ENCODE data around the gene MT1B.
"Not testable (repeated sequence)": the region's sequence is repeated elsewhere in the genome, so short reads cannot be mapped to it uniquely, and the experiment has no call there.

The MT1B gene

DNA sequence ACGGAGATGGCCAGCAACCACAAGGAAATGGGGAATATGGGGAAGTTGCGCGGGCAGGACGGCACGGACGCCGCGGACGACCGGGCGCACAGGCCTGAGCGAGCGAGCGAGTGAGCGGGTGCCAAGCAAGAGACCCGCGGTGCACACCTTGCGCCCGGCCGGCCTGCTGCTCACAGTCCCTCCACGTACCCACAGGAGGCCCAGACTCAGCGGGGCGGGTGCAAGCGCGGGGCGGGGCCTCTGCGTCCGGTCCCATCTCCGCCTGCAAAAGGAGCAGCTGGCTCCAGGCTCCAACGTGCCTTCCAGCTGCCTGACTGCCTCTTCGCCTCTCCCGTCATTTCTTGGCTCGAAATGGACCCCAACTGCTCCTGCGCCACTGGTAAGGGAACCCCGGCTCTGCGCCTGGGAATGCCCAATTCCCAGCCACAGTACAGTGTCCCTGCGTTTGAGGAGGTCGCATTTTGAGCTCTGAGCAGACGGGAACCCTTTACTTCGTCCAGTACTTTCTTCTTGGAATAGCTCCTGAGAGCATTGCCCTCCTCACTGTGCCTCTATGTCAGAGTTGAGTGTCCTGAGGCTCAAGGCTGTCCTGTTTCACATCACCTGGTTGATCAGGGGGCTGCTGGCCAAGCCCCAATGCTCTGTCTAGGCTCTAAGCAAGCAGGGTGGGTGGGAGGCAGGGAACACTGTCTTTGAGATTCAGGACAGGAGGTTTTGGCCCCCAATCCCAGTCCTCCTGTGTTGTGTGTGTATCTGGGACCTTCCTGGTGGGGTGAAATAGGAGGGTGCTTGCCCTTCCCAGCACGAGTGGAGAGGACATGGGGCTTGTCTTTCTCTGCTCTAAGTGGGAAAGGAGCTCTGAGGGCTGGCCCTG lies 34.2 kb upstream of the MT1B start:
- TF ChIP-seq, protein P1, sequence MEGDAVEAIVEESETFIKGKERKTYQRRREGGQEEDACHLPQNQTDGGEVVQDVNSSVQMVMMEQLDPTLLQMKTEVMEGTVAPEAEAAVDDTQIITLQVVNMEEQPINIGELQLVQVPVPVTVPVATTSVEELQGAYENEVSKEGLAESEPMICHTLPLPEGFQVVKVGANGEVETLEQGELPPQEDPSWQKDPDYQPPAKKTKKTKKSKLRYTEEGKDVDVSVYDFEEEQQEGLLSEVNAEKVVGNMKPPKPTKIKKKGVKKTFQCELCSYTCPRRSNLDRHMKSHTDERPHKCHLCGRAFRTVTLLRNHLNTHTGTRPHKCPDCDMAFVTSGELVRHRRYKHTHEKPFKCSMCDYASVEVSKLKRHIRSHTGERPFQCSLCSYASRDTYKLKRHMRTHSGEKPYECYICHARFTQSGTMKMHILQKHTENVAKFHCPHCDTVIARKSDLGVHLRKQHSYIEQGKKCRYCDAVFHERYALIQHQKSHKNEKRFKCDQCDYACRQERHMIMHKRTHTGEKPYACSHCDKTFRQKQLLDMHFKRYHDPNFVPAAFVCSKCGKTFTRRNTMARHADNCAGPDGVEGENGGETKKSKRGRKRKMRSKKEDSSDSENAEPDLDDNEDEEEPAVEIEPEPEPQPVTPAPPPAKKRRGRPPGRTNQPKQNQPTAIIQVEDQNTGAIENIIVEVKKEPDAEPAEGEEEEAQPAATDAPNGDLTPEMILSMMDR (conservative IDR thresholded peaks at IDR 0.05; ENCODE audit: low read depth, low read length) = no peak
- H3K4me3 ChIP-seq (ENCODE audit: low read depth, low read length) = peak overlapping the region; percentile 60
- peak; percentile 83 for DNase-seq (ENCODE audit: low read depth)

DNA sequence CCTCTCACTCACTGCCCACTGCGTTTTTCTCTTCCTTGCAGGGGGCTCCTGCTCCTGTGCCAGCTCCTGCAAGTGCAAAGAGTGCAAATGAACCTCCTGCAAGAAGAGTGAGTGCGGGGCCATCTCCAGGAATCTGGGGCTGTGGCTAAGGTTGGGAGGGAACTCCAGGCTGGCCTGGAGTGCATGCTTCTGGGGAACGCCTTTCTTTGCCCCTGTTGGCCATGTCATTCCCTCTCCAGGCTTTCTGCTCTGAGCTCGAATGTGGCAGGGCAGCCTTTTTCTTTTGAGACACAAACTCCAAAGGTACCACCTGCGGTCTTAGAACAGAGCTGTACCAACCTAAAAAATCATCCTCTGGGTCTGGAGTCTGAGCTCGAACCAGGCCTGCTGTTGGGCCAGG lies 33.5 kb upstream of the MT1B start:
- TF ChIP-seq, protein P1 (conservative IDR thresholded peaks at IDR 0.05; ENCODE audit: low read depth, low read length) = no peak
- DNase-seq (ENCODE audit: low read depth) = no peak
- peak overlapping the region; percentile 60 for H3K4me3 ChIP-seq (ENCODE audit: low read depth, low read length)

DNA sequence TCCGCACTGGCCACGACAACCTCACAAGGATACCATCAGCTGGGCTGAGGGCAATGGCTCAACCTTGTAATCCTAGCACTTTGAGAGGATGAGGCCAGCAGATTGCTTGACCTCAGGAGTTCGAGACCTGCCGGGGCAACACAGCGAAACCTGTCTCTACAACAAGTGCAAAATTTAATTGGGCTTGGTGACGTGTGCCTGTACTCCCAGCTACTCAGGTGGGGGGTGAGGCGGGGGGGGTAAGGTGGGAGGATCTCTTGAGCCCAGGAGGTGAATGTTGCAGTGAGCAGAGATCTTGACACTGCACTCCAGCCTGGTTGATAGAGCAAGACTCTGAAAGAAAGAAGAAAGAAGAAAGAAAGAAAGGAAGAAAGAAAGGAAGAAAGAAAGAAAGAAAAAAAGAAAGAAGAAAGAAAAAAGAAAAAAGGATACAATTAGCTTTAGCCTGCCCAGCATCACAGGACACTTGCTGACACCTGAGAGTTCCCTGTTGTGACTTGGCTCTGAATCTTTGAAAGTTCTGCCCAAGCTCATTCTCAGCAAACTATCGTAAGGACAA lies 31.3 kb upstream of the MT1B start:
- DNase-seq (ENCODE audit: low read depth) = no peak
- H3K4me3 ChIP-seq (ENCODE audit: low read depth, low read length) = no peak overlapping the region
- TF ChIP-seq, protein P1 (conservative IDR thresholded peaks at IDR 0.05; ENCODE audit: low read depth, low read length) = no peak

DNA sequence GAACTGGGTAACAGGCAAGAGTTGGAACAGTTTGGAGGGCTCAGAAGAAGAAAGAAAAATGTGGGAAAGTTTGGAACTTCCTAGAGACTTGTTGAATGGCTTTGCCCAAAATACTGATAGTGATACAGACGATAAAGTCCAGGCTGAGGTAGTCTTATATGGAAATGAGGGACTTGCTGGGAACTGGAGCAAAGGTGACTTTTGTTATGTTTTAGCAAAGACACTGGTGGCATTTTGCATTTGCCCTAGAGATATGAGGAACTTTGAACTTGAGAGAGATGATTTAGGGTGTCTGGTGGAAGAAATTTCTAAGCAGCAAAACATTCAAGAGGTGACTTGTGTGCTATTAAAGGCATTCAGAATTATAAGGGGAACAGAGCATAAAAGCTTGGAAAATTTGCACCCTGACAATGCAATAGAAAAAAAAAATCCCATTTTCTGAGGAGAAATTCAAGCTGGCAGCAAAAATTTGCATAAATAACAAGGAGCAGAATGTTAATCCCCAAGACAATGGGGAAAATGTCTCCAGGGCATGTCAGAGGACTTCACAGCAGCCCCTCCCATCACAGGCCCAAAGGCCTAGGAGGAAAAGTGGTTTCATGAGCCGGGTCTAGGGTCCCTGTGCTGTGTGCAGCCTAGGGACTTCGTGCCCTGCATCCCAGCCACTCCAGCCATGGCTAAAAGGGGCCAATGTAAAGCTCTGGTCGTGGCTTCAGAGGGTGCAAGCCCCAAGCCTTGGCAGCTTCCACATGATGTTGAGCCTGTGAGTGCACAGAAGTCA lies 29.8 kb upstream of the MT1B start:
- not testable (repeated sequence) for H3K4me3 ChIP-seq (ENCODE audit: low read depth, low read length)

DNA sequence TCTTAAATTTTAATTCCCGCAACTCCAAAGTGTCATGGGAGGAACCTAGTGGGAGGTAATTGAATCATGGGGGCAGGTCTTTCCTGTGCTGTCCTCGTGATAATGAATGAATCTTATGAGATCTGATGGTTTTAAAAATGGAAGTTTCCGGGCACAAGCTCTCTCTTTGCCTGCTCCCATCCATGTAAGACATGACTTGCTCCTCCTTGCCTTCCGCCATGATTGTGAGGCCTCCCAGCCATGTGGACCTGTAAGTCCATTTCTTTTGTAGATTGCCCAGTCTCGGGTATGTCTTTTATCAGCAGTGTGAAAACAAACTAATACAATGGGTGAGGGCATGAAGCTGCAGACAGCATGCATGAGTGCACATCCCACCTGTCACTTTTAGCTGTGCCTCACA lies 28.5 kb upstream of the MT1B start:
- DNase-seq (ENCODE audit: low read depth); H3K4me3 ChIP-seq (ENCODE audit: low read depth, low read length): not testable (repeated sequence)

More for the DNA sequence above, 29.8 kb upstream of the MT1B start:
- DNase-seq (ENCODE audit: low read depth) = not testable (repeated sequence)

DNA sequence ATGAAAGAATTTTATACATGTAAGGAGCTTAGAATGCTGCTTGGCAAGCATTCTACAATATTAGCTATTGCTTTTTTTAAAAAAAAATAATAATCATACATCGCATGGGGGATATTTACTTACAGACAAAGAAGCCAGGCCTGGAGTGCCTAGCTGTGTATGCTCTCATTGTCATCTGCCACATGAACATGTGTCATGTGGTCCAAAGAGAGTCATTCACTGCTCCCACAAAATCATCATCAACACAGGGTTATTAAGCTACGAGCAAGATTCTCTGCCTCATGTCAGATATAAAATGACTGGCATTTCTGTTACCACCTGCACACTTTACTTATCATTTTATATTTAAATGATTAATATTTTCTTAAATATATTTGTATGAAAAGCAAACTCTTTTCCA lies 28.0 kb upstream of the MT1B start:
- DNase-seq (ENCODE audit: low read depth) = no peak
- H3K4me3 ChIP-seq (ENCODE audit: low read depth, low read length) = no peak overlapping the region
- TF ChIP-seq, protein P1 (conservative IDR thresholded peaks at IDR 0.05; ENCODE audit: low read depth, low read length) = no peak

DNA sequence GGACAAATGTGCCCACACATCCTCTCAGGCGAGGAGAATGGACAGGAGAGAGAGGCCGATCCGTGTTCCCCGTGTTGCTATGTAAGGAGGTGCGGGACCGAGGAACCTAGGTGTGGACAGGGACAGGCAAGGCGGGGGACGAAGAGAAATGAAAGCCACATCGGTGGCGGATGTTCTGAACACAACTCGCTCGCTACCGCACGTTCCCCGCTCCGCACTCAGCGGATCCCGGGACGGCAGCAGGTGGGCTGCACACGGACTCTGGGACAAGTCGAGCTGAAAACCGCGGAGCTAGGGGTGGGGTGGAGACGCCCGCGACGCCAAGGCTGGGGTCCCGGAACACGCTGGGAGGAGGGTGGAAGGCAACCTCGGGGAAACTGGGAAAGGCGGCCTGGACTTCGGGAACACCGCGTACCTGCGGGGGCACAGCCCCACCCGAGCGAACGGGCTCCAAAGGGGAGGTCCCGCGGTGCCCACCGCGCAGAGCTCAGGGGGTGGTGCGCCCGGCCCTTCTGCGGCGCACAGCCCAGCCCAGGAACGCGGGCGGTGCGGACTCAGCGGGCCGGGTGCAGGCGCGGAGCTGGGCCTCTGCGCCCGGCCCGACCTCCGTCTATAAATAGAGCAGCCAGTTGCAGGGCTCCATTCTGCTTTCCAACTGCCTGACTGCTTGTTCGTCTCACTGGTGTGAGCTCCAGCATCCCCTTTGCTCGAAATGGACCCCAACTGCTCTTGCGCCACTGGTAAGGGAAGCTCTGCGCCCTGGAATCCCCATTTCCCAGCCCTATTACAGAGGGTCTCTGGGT lies 26.3 kb upstream of the MT1B start, which contains the start of gene MT1E:
MT1E (plus strand) TSS at position 642 of the 803 bp plus-strand sequence; CDS start at position 713, 71 bp downstream.
- TF ChIP-seq, protein P1 (conservative IDR thresholded peaks at IDR 0.05; ENCODE audit: low read depth, low read length) = no peak
- peak within 1 kb of the TSS; percentile 72 for H3K4me3 ChIP-seq (ENCODE audit: low read depth, low read length)
- peak; percentile 87 for DNase-seq (ENCODE audit: low read depth)
